RWPE2 (cell line): ENCODE measurements around the gene NACC2.

Experiments used
- ATAC-seq: fragments of 200-7000 bp; cut with Tn5 transposase; 3 replicates; pipeline ENCODE4 v1.9.1; 2021; ENCODE audit warnings: low read depth
- DNase-seq: peaks from one replicate; pipeline ENCODE4 v3.0.0-alpha.2; 2020; ENCODE audit warnings: low spot score
- H3K27ac ChIP-seq: fragments of 450-650 bp; 2 replicates; pipeline ENCODE4 v1.5.1; 2017; ENCODE audit warnings: mild to moderate bottlenecking; ENCODE audit not compliant: poor library complexity, severe bottlenecking
- H3K27me3 ChIP-seq: fragments of 250-450 bp; sonication (Bioruptor Pico); 2 replicates; pipeline ENCODE4 v1.5.1; 2021; ENCODE audit warnings: mild to moderate bottlenecking, moderate library complexity; ENCODE audit not compliant: insufficient read depth, poor library complexity, severe bottlenecking
- H3K36me3 ChIP-seq: fragments of 250-450 bp; sonication (Bioruptor Pico); 2 replicates; pipeline ENCODE4 v1.5.1; 2020; ENCODE audit warnings: low read depth, mild to moderate bottlenecking, moderate library complexity
- H3K4me1 ChIP-seq: fragments of 250-450 bp; sonication (Bioruptor Pico); 2 replicates; pipeline ENCODE4 v1.5.1; 2021; ENCODE audit warnings: mild to moderate bottlenecking, moderate library complexity; ENCODE audit not compliant: insufficient read depth, poor library complexity, severe bottlenecking
- H3K4me3 ChIP-seq: fragments of 250-450 bp; sonication (Bioruptor Pico); 2 replicates; pipeline ENCODE4 v1.5.1; 2021; ENCODE audit warnings: mild to moderate bottlenecking, moderate library complexity; ENCODE audit not compliant: severe bottlenecking
- H3K9me3 ChIP-seq: fragments of 250-450 bp; sonication (Bioruptor Pico); 2 replicates; pipeline ENCODE4 v1.5.1; 2021; ENCODE audit warnings: mild to moderate bottlenecking, moderate library complexity; ENCODE audit not compliant: severe bottlenecking
- TF ChIP-seq, protein P1 (sequence below): fragments of 450-650 bp; IDR thresholded peaks from one replicate; pipeline ENCODE4 v1.5.1; 2017; ENCODE audit warnings: mild to moderate bottlenecking, moderate library complexity; ENCODE audit not compliant: poor library complexity, severe bottlenecking

NACC2 gene

DNA sequence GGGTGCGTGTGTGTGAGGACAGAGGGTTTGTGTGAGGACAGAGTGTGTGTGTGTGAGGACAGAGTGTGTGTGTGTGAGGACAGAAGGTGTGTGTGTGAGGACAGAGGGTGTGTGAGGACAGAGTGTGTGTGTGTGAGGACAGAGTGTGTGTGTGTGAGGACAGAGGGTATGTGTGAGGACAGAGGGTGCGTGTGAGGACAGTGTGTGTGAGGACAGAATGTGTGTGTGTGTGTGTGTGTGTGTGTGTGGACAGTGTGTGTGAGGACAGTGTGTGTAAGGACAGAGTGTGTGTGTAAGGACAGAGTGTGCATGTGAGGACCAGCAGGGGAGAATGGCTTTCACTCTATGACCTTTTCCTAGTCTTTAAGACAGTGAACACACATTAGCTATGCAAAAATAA, 70.8 kb downstream of the NACC2 start:
- Histone ChIP-seq H3K27me3 (no peaks in the 10 kb centered on the region), H3K9me3 (no peaks in the 10 kb centered on the region), H3K27ac (no peak overlapping the region), H3K4me1 (no peaks in the 10 kb centered on the region), H3K4me3 (no peak overlapping the region), H3K36me3 (no peaks in the 10 kb centered on the region)
- TF ChIP-seq, protein P1, sequence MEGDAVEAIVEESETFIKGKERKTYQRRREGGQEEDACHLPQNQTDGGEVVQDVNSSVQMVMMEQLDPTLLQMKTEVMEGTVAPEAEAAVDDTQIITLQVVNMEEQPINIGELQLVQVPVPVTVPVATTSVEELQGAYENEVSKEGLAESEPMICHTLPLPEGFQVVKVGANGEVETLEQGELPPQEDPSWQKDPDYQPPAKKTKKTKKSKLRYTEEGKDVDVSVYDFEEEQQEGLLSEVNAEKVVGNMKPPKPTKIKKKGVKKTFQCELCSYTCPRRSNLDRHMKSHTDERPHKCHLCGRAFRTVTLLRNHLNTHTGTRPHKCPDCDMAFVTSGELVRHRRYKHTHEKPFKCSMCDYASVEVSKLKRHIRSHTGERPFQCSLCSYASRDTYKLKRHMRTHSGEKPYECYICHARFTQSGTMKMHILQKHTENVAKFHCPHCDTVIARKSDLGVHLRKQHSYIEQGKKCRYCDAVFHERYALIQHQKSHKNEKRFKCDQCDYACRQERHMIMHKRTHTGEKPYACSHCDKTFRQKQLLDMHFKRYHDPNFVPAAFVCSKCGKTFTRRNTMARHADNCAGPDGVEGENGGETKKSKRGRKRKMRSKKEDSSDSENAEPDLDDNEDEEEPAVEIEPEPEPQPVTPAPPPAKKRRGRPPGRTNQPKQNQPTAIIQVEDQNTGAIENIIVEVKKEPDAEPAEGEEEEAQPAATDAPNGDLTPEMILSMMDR = no peak
- DNase-seq (no peak), ATAC-seq (no peak)

DNA sequence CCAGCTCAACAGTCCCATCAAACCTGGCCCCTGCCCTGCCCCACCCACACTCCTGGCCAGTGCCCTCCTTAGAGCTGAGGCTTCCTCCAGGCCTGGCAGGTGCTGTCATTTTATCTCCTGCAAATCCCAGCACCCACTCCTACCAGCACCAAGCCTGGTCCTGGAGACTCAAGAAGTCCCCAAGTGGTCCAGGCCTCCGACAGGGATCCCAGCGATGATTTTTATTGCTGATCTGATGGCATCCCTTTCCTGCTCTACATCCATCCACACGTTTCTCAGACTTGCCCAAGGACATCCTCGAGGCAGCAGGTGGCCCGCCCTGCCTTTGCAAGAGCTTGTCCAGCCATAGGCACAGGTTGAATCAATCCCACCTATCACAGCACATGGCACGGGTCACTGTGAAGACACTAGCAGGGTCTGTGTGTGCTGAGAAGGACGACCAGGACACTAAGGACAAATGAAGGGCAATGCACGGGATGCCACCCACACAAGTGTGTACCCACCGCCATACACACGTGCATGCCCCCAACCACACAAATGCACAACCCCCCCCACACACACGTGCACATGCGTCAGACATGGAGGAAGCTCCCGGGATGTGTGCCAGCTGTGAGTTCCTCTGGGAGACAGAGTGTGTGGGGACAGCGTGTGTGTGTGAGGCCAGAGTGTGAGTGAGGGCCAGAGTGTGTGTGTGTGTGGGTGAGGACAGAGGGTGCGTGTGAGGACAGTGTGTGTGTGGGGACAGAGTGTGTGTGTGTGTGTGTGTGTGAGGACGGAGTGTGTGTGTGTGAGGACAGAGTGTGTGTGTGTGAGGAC, 71.5 kb downstream of the NACC2 start:
- H3K9me3 ChIP-seq = no peaks in the 10 kb centered on the region
- ATAC-seq (no peak), DNase-seq (peak; percentile 47)
- H3K36me3 ChIP-seq = no peaks in the 10 kb centered on the region
- TF ChIP-seq, protein P1 = no peak
- no peak overlapping the region for H3K4me3 ChIP-seq
- H3K27me3 ChIP-seq = no peaks in the 10 kb centered on the region
- no peak overlapping the region for H3K27ac ChIP-seq
- H3K4me1 ChIP-seq = no peaks in the 10 kb centered on the region

DNA sequence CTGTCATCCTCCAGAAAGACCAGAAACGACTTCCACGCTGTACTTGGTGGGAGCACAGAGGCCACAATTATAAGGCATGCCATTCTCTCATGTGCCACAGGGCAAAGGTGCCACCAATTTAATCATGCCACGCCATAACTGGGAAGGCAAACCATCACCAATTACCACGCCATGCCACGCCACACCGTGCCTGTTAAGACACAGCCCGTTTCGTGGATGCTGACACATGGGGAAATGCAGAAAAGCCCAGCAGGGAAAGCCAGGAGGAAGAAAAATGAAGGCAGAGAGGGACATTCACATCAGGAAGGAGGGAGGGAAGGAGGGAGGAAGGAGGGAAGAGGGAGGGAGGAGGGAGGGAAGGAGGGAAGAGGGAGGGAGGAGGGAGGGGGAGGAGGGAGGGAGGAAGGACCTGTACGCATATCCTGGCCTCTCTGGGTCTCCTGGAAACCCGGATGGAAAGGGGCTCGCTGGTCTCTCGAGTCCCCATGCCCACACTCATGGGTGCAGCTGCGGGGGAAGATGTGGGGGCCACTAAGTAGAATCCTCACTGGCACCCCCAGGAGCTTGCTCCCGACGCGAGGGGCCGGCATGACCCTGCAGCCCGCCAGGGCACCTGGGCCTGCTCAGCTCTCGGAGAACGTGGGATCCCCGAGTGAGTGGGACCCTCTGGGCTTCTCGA, 72.2 kb downstream of the NACC2 start:
- TF ChIP-seq, protein P1 = no peak
- no peaks in the 10 kb centered on the region for H3K27me3 ChIP-seq
- H3K4me1 ChIP-seq = no peaks in the 10 kb centered on the region
- H3K4me3 ChIP-seq = no peak overlapping the region
- no peak overlapping the region for H3K27ac ChIP-seq
- no peaks in the 10 kb centered on the region for H3K36me3 ChIP-seq
- ATAC-seq (no peak), DNase-seq (no peak)
- H3K9me3 ChIP-seq = no peaks in the 10 kb centered on the region

DNA sequence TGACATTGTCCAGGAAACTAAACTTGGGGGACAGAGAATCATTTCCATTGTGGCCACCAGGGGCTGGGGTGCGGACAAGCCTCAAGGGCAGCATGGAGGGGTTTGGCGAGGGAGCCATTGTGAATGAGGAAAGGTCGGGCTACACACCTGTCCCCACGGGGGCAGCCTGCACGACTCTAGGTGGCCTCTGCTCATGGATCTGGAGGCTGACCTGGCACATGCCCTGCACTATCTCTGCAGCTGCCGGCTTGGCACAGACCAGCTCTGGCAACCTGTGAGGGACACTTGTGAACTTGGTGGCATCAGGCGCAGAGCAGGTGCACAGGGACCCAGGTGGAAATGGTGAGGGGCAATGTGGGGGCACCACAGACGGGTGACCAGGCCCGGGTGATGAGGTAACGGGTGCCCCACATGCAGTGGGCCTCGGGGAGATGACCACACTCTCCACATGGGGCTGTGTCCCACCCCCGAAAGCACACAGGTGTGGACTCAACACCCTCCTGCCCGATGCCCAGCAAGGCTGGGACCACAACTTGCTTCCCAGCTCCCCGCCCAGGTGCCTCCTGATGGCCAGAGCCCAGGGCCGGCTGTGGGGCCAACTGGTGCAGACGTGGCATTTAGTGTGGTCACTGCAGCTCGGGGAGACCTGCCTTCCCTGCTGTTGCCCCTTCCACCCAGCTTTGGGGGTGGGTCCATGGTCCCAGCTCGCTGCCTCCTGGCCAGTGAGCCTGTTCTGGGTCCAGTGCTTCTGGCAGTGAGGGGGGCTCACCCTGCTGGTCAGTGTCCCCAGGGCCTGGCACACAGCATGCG, 73.0 kb downstream of the NACC2 start:
- Histone ChIP-seq H3K4me3 (no peak overlapping the region), H3K27me3 (no peaks in the 10 kb centered on the region), H3K4me1 (no peaks in the 10 kb centered on the region), H3K36me3 (no peaks in the 10 kb centered on the region), H3K9me3 (no peaks in the 10 kb centered on the region), H3K27ac (no peak overlapping the region)
- ATAC-seq (no peak), DNase-seq (peak; percentile 64)
- TF ChIP-seq, protein P1 = no peak
